Nephron progenitor cell (in vitro differentiated cells): ENCODE measurements around the gene ELMO1.

Experiments used
- DNase-seq: peaks from one replicate; pipeline ENCODE4 v3.0.0; 2021
- H3K27ac Mint-ChIP-seq: 2 replicates; pipeline ENCODE4 v1.8.0; 2021; ENCODE audit warnings: mild to moderate bottlenecking, moderate library complexity, mixed read lengths
- H3K27me3 Mint-ChIP-seq: 2 replicates; pipeline ENCODE4 v1.8.0; 2021; ENCODE audit warnings: mild to moderate bottlenecking, low read depth, mixed read lengths; ENCODE audit not compliant: poor library complexity
- H3K36me3 Mint-ChIP-seq: 2 replicates; pipeline ENCODE4 v1.8.0; 2021; ENCODE audit warnings: low read depth, mixed read lengths
- H3K4me1 Mint-ChIP-seq: 2 replicates; pipeline ENCODE4 v1.8.0; 2021; ENCODE audit warnings: mixed read lengths
- H3K4me3 Mint-ChIP-seq: 2 replicates; pipeline ENCODE4 v1.8.0; 2021; ENCODE audit warnings: mild to moderate bottlenecking, moderate library complexity, mixed read lengths
- H3K9me3 Mint-ChIP-seq: 2 replicates; pipeline ENCODE4 v1.8.0; 2021; ENCODE audit warnings: mild to moderate bottlenecking, moderate library complexity, mixed read lengths
- CTCF ChIP-seq: fragments of 200-600 bp; sonication (generic); IDR thresholded peaks from 2 replicates; pipeline ENCODE4 v1.5.0; 2021; ENCODE audit warnings: antibody characterized with exemption

ELMO1 gene

GRCh38 chr7:37435156-37435855 is 13.4 kb downstream of the ELMO1 start:
- Mint-ChIP-seq H3K4me1 (peaks cover 22% of the 10 kb centered on the region), H3K27ac (peak overlapping the region; percentile 25), H3K9me3 (no peaks in the 10 kb centered on the region), H3K27me3 (peaks cover 8% of the 10 kb centered on the region), H3K36me3 (peaks cover 4% of the 10 kb centered on the region), H3K4me3 (no peak overlapping the region)
- DNase-seq = no peak
- no peak for TF ChIP-seq CTCF

- Mint-ChIP-seq H3K4me1 (peaks cover 22% of the 10 kb centered on the region), H3K9me3 (no peaks in the 10 kb centered on the region), H3K27ac (peak overlapping the region; percentile 20), H3K36me3 (peaks cover 4% of the 10 kb centered on the region), H3K4me3 (no peak overlapping the region), H3K27me3 (peaks cover 8% of the 10 kb centered on the region)
- no peak for TF ChIP-seq CTCF
- no peak for DNase-seq
These were observed 14.1 kb downstream of the ELMO1 start for GRCh38 chr7:37434529-37434928.

GRCh38 chr7:37433166-37433565 is 15.5 kb downstream of the ELMO1 start:
- no peak for DNase-seq
- no peak for TF ChIP-seq CTCF
- Mint-ChIP-seq H3K27ac (peak overlapping the region; percentile 20), H3K9me3 (no peaks in the 10 kb centered on the region), H3K36me3 (peaks cover 4% of the 10 kb centered on the region), H3K4me1 (peaks cover 16% of the 10 kb centered on the region), H3K27me3 (peaks cover 10% of the 10 kb centered on the region), H3K4me3 (no peak overlapping the region)

GRCh38 chr7:37432281-37432920 is 16.3 kb downstream of the ELMO1 start:
- Mint-ChIP-seq H3K4me1 (peaks cover 16% of the 10 kb centered on the region), H3K9me3 (no peaks in the 10 kb centered on the region), H3K27ac (no peak overlapping the region), H3K4me3 (no peak overlapping the region), H3K27me3 (peaks cover 6% of the 10 kb centered on the region), H3K36me3 (no peaks in the 10 kb centered on the region)
- TF ChIP-seq CTCF = no peak
- DNase-seq = no peak

GRCh38 chr7:37431413-37431812 is 17.3 kb downstream of the ELMO1 start:
- no peak for DNase-seq
- Mint-ChIP-seq H3K4me1 (peaks cover 16% of the 10 kb centered on the region), H3K36me3 (no peaks in the 10 kb centered on the region), H3K9me3 (no peaks in the 10 kb centered on the region), H3K27me3 (peaks cover 6% of the 10 kb centered on the region), H3K27ac (no peak overlapping the region), H3K4me3 (no peak overlapping the region)
- TF ChIP-seq CTCF = no peak

GRCh38 chr7:37430640-37431039 is 18.0 kb downstream of the ELMO1 start:
- H3K4me3 Mint-ChIP-seq = no peak overlapping the region
- H3K27me3 Mint-ChIP-seq = peaks cover 6% of the 10 kb centered on the region
- H3K27ac Mint-ChIP-seq = no peak overlapping the region
- no peaks in the 10 kb centered on the region for H3K9me3 Mint-ChIP-seq
- TF ChIP-seq CTCF = no peak
- peaks cover 16% of the 10 kb centered on the region for H3K4me1 Mint-ChIP-seq
- H3K36me3 Mint-ChIP-seq = no peaks in the 10 kb centered on the region
- DNase-seq = no peak
